Measurements from ENCODE around the gene CDCA8.

The CDCA8 gene

DNA sequence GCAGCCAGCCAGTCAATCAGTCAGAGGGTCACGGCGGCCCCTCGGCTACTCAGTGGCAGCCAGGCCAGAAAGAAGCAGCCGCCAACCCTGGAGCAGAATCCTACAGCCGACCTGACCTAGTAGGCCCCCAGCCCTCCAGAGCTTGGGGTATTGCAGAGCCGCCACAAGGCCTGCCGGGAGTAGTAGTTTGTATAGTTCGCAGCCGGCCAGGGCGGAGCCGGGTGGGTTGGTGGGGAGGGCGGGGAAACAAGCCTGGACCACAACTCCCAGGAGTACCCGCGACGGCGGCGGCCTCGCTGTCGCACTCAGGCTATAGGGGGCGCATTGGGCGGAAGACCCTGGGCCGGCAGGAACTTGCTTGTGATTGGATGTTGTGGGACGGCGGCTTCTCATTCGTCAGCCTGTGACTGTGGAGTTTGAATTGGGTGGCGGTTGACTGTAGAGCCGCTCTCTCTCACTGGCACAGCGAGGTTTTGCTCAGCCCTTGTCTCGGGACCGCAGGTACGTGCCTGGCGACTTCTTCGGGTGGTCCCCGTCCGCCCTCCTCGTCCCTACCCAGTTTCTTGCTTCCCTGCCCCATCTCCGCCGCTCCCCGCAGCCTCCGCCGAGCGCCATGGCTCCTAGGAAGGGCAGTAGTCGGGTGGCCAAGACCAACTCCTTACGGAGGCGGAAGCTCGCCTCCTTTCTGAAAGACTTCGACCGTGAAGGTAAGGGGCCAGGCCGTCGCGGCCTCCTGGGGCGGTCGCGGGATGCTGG lies at the start of gene CDCA8:
Gene CDCA8 (plus strand): TSS at position 439 of the 756 bp plus-strand sequence. CDS start 175 bp downstream, at position 614.
- peak; percentile 99 for DNase-seq

DNA sequence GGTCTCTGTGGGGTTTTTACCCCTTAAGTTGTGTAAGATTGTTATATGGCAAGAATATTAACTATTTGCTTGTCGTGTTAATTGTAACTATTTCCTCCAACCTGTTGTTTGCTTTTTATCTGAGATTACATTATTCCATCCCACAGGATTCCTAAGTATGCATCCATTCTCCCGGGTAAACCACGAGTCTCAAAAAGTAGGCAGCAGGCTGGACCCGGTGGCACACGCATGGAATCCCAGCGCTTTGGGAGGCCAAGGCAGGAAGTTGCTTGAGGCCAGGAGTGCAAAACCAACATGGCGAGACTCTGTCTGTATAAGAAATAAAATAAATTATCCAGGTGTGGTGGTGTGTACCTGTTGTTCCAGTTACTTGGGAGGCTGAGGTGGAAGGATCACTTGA lies 45.0 kb upstream of the CDCA8 start:
- DNase-seq: no peak

DNA sequence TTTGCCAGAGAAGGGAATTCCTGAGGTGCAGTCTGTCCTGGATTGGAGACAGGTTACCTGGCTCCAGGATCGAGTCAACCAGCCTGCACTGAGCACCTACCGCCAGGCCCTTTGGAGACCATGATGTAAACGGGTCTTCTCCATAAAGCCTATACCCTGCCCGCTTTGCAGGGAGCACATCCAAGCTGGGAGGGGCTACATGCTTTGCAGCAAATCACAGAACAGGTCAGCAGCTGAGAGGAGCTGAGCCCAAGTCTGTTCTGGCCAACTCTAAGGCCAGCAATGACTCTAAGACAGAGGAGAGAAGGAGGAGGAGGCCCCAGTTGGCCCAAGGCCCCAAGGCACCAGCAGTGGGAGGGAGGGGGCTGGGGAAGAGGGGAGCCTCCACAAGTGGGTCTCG lies 42.1 kb upstream of the CDCA8 start:
- DNase-seq: no peak

DNA sequence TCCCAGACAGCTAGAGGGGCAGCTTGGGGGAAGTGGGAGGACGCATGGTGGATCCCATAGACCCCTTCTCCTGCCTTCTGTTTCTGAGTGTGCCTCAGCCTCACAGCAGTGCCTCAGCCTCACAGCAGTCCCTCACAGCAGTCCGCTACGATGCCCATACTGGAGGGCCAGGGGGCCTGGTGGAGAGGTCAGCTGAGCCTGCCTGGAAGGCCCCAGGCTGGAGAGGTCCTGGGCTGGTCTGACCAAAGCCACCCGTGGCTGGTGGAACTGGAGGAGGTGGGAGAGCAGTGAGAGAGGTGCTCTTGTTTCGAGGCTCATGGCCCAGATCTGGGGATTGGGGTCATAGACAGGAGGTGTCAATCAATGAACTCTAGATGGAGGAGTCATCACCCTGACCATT lies 41.6 kb upstream of the CDCA8 start:
- no peak for DNase-seq

DNA sequence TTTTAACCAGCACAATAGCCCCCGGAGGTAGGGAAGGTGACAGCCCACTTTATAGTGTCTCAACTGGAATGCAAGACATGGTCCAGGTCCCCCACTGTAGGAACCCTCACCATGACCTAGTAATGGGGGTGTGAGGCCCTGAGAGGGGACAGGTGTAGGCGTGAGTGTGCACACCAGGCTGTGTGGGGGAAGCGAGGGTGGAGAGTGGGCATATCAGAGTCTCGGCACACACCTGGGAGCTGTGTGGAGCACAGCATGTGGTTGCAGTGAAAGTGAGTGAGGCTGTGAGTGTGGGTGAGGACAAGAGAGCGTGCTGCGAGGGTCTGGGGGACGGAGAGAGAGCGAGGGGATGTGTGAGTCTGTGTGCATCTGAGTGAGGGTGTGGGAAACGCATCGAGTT lies 40.5 kb upstream of the CDCA8 start:
- no peak for DNase-seq

GRCh38 chr1:37652976-37653375 lies 39.3 kb upstream of the CDCA8 start:
- DNase-seq: no peak

DNA sequence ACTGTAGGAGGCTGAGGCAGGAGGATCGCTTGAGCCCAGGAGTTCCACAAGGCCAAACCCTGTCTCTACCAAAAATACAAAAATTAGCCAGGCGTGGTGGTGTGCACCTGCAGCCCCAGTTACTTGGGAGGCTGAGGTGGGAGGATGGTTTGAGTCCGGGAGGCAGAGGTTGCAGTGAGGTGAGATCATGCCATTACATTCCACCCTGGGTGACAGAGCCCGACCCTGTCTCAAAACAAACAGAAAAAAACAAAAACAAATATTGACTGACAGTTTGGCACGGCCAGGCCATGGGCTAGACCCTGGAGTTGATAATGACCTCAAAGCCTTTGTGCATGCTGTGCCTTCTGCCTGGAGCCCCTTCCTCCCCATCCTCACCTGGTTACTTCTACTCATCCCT lies 38.4 kb upstream of the CDCA8 start:
- DNase-seq: no peak

- DNase-seq: no peak
Measured at GRCh38 chr1:37655274-37655673, 37.0 kb upstream of the CDCA8 start.

GRCh38 chr1:37656026-37656425 lies 36.3 kb upstream of the CDCA8 start:
- no peak for DNase-seq

DNA sequence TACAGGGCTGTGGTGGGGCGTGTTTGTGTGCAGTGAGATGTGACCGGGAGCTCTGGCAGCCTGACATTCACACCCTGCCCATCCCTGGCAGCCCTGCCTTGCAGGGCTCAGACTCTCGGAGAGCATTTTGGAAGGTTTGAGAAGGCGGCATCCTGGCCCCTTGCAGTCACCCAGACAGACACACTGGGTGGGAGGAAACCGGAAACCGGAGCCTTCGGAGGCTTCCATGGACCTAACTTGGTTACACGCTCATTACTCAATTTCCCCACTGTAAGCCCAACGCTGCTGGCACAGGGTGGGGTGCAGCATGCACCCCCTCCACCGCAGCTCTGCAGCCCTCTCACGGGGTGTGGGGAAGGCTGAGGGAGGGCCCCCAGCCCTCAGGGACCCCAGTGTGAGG lies 35.4 kb upstream of the CDCA8 start:
- DNase-seq: no peak

DNA sequence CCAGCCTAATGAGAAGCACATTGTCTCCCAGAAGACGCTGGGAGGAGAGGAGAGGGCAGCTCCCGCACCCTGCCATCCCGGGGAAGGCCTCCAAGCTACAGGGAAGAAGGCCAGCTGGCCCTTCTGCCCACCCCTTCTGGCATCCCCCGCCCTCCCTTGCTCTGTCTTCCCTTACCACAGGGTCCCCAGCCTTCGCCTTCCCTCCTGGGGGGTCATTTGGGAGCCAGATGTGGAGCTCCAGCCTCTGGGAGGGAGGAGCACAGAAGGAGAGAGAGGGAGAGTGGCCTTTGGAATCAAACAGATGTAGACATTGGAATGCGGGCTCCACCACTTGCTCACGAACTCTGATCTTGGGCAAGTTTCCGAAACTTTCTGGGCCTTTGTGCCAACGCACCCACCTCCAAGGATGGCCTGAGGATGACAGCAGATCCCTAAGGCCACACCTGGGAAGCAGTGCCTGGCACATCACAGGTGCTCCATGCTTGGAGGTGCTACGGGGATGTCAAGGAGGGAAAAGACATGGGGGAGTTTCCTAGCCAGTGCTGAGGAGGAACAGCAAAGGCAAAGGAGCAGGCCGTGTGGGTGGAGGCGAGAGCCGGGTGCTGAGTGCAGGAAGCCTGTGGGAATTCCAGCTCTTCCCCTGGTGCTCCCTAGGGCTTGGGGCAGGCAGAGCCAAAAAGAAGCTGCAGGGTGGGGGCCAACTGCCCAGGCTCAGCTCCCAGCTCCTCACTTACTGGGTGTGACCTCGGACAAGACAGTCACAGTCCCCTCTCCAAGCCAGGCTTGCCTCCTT lies 34.5 kb upstream of the CDCA8 start:
- DNase-seq: no peak

DNA sequence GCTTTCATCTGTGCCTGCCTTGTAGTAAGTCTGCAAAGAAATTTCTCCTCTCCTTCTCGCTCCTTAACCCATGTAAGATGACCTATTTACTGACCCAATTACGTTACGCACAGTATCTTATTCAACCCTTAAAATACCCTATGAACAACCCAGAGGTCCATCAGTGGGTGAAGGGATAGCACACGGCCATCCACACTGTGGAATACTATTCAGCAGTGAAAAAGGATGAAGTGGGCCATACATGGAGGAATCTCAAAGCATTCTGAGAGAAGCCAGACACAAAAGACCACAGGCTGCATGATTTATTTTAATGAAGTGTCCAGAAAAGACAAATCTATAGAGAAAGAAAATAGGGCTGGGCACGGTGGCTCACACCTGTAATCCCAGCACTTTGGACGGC lies 33.8 kb upstream of the CDCA8 start:
- DNase-seq: no peak

GRCh38 chr1:37660664-37661063 lies 31.7 kb upstream of the CDCA8 start:
- peak; percentile 35 for DNase-seq

- no peak for DNase-seq
Measured at GRCh38 chr1:37661401-37661800, 30.9 kb upstream of the CDCA8 start.

GRCh38 chr1:37662031-37662755 lies 30.1 kb upstream of the CDCA8 start:
- DNase-seq: no peak

DNA sequence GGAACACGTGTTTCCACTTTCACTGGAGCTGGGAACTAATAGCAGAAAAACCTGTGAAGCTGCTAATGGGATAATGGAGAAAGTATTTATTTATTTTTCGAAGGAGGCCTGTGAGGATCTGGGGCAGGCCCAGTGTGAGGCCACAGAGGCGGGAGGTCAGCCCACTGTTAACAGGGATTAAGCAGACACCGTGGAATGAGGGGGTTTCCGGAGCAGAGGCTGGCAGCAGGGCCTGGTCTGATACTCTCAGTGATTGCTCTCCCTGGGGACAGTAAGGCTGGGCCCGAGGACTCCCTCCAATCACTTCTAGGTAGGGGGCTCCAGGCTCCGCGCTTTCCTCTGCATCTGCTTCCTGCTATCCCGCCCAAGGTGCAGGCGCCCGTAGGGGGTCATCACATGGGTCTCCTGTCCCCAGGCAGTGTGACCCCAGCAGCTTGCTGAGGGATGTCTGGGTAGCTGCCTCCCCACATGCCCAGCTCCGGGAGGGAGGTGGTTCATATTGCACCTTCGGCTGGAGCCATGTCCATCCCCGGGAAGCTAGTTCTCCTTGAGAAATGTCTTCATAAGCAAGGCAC lies 28.8 kb upstream of the CDCA8 start:
- DNase-seq: peak; percentile 67

DNA sequence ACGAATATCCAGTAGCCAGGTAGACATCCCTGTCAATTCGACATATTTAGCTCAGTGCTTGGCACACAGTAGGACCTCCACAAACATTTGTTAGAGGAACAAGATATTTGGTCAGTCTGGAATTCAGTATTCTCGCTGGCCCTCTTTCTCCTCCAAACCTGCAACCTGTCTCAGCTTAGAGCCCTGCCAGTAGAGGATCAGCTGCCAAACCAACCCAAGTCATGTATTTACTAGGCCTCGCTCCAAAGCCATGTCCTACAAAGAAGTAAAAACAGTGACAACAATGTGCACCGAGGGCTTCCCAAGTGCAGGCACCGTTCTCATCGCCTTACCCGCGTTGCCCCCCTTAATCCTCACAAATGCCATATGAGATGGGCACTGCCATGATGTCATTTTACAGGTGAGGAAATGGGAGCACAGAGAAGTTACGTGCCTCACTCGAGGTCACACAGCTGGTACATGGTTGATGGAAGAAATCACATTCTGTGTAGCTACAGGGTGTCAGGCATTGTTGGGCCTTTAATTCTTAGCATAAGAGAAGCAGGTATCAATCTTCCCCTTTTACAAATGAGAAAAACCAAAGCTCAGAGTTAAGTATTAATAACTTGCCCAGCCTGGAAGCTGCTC lies 26.0 kb upstream of the CDCA8 start:
- DNase-seq: no peak

- DNase-seq: peak; percentile 76
Measured at GRCh38 chr1:37667023-37667671, 25.2 kb upstream of the CDCA8 start.

- DNase-seq: no peak
Measured at GRCh38 chr1:37670133-37670532, 22.2 kb upstream of the CDCA8 start.

DNA sequence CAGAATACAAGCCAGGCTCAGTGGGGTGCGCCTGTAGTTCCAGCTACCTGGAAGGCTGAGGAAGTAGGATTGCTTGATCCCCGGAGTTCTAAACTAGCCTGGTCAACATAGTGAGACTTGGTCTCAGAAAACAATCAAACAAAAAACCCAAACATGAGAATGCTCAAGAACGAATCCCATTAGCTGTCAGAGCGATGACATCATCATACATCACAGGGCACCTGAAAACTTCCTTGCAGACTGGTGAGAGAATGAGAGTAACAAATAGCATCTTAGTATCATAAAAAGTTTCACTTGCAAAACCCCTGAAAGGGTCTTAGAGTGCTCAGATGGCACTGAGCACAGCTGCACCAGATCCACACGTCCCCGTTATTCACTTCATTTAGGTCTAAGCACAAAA lies 21.1 kb upstream of the CDCA8 start:
- DNase-seq: no peak

DNA sequence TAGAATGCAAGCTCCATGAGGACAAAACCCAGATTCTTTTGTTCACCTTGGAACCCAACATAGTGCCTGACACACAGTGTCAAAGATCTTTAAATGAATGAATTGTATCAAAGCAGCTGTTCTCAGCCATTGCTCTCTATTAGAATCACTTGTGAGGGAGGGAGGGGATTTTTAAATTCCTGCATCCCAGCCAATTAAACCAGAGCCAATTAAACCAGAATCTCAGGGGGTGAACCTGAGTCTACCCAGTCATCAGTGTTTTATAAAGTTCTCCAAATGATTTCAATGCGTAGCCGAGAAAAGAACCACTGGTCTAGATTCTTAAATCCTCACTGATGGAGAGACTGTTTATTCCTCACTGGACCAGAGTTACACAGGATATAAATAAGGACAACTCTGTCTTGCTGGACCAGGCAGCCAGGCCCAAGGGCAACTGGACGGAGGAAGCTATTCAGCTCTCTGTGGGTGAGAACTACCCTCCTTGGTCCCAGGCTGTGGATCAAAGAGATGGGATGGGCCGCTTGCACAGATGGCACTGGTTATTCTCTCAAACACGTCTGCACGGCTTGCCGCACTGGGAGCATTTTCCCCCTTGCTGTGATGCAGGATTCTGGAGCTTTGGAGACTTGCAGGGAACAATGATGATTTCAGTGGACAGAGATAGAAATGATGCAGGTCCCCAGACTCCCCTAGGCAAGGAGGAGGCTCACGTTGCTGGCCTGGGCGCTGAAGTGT lies 20.0 kb upstream of the CDCA8 start:
- no peak for DNase-seq

DNA sequence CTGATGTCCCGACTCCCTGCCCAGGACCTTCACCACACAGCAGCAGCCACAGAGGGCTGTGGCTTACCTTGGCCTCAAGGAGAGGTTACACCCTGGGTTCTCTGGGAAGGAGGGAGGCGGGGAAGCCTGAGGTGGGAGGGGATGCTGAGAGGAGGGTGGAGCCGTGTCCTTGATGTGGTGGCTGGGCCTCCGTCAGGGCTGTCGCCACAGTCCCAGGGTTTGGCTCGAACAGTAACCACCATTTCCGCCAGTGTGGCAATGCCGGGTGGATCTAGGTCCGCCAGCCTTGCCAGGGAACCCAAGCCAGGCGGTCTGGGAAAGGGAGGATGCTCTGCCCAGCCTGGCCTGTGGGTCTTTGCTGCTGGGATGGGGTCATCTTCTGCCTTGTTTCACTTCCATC lies 18.4 kb upstream of the CDCA8 start:
- peak; percentile 27 for DNase-seq

Data from NCI-H82 (cell line).